GM06990 (cell line): Measurements from ENCODE around the gene ITPK1.

Source experiments
- DNase-seq: peaks from one replicate; pipeline ENCODE4 v3.0.0-alpha.2; 2011; ENCODE audit not compliant: insufficient read length; ENCODE audit errors: extremely low read depth
- H3K27me3 ChIP-seq: replicated peaks from 2 replicates; pipeline ENCODE4 v1.6.0; 2011; ENCODE audit warnings: low read length; ENCODE audit not compliant: control insufficient read depth, insufficient read depth
- H3K36me3 ChIP-seq: 2 replicates; pipeline ENCODE4 v1.5.1; 2011; ENCODE audit warnings: low read length; ENCODE audit not compliant: control insufficient read depth, insufficient read depth
- H3K4me3 ChIP-seq: replicated peaks from 2 replicates; pipeline ENCODE4 v1.5.1; 2011; ENCODE audit warnings: low read depth, mild to moderate bottlenecking, control low read depth, low read length
- CTCF ChIP-seq: IDR thresholded peaks from 2 replicates; pipeline ENCODE4 v1.5.1; 2011; ENCODE audit warnings: low read length, control low read depth, mild to moderate bottlenecking, inconsistent platforms; ENCODE audit not compliant: insufficient read depth, poor library complexity, severe bottlenecking

ITPK1 gene

GRCh38 chr14:93028724-93029076 is 87.0 kb downstream of the ITPK1 start:
- no peaks in the 10 kb centered on the region for H3K27me3 ChIP-seq
- H3K4me3 ChIP-seq: no peak overlapping the region
- H3K36me3 ChIP-seq: no peaks in the 10 kb centered on the region
- DNase-seq: no peak
- TF ChIP-seq CTCF: no peak

- Histone ChIP-seq H3K4me3 (no peak overlapping the region), H3K27me3 (no peaks in the 10 kb centered on the region), H3K36me3 (no peaks in the 10 kb centered on the region)
- no peak for DNase-seq
- no peak for TF ChIP-seq CTCF
These were observed 87.7 kb downstream of the ITPK1 start for GRCh38 chr14:93027810-93028723.

DNA sequence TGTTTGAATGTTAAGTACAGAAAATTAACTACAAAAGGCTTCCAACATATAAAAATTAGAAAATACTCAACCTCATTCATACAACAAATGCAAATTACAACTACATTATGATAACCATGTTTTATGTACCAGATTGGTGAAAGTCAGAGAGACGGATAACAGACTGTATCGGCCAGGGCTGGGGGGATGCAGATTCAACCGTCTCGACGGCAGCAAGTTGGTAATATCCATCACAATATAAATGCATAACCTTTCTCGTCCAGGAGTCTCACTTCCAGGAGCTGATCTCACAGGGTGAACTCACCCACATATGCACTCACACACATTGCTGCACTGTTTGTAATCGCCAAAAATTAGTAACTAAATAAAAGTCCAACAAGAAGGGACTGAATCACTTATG is 89.4 kb downstream of the ITPK1 start:
- TF ChIP-seq CTCF: no peak
- no peak for DNase-seq
- no peaks in the 10 kb centered on the region for H3K36me3 ChIP-seq
- no peak overlapping the region for H3K4me3 ChIP-seq
- H3K27me3 ChIP-seq: no peaks in the 10 kb centered on the region

DNA sequence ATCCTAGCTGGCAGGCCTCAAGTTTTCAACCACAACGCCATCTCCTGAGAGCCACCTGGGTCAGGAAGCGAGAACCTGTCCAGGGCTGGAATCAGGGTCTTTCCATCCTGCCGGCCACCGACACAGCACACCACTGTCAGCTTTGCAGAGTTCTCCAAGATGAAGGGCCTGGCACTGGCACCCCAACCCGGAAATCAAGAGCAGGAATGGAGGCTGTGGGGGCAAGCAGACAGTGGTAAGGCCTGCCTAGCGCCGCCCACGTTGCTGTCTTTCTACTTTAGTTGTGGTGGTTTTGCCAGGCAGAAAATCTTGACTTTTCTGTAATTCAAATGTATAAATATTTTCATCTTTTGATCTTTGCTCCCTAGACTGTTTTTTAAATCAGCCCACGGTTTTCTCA is 90.7 kb downstream of the ITPK1 start:
- no peak for DNase-seq
- no peaks in the 10 kb centered on the region for H3K27me3 ChIP-seq
- no peaks in the 10 kb centered on the region for H3K36me3 ChIP-seq
- TF ChIP-seq CTCF: no peak
- H3K4me3 ChIP-seq: no peak overlapping the region

DNA sequence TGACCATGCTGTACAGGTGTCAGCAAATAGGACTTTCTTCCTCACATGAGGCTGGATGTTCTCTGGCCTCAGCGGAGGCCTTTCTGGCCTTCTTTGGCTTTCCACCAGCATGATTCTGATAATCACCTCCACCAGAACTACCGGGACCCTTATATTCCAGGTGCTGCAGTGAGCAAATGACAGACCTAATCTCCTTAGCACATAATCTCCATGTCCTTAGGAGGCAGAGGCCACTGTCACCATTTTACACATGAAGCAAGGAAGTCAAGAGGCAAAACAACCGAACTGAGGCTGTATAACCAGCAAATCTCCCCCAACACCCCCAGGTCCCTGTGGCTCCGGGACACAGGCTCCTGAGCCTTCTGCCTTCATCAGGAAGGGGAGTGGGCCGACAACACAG is 91.2 kb downstream of the ITPK1 start:
- Histone ChIP-seq H3K27me3 (no peaks in the 10 kb centered on the region), H3K4me3 (no peak overlapping the region), H3K36me3 (no peaks in the 10 kb centered on the region)
- TF ChIP-seq CTCF: no peak
- no peak for DNase-seq

GRCh38 chr14:93023802-93024434 is 91.8 kb downstream of the ITPK1 start:
- H3K4me3 ChIP-seq: no peak overlapping the region
- TF ChIP-seq CTCF: no peak
- H3K27me3 ChIP-seq: no peaks in the 10 kb centered on the region
- no peaks in the 10 kb centered on the region for H3K36me3 ChIP-seq
- DNase-seq: no peak
